Erythroblast (primary cell): ENCODE data around the gene PRPF38A.

Experiments used
- GATA1 ChIP-seq: IDR thresholded peaks from 2 replicates; pipeline ENCODE4 v1.6.1; 2011; ENCODE audit warnings: low read depth, mild to moderate bottlenecking, control low read depth, low read length, moderate library complexity
- POLR2A ChIP-seq: IDR thresholded peaks from 2 replicates; pipeline ENCODE4 v1.6.1; 2011; ENCODE audit warnings: mild to moderate bottlenecking, low read length

DNA sequence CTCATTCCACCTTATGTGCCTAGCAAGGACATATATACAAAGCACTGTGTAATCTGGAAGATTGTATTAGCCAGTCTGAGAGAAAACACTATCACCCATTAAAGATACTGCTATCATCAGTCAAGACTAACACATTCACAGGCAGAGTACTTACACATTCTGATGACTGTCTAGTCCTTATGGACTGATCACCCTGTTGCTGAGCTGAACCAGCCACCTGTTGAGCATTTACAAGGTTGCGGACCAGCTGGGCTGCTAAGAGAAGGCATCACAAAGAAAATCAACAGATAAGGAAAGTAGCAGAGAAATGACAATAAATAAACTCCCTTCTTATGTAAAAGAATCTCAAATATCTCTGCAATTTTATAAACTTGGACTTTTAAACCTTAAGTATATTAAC is 30.8 kb downstream of the PRPF38A start:
- TF ChIP-seq POLR2A, result no peak
- no peak for TF ChIP-seq GATA1
